HTR-8/SVneo (cell line): Measurements from ENCODE around the gene ULK1.

ENCODE experiments used
- DNase-seq: peaks from one replicate; pipeline ENCODE4 v3.0.0; 2011; ENCODE audit warnings: low spot score, mixed read lengths; ENCODE audit not compliant: insufficient read length
- FAIRE-seq: peaks from 2 replicates; lab custom pipeline; 2011; peaks lifted over from hg19 to GRCh38; lab: Jason Lieb, UNC

Gene ULK1

GRCh38 chr12:131917711-131918306 lies 23.4 kb downstream of the ULK1 start:
- no peak for FAIRE-seq

GRCh38 chr12:131918311-131919050 lies 24.1 kb downstream of the ULK1 start:
- DNase-seq (no peak), FAIRE-seq (peak; percentile 91)

More at GRCh38 chr12:131917711-131918306, 23.4 kb downstream of the ULK1 start:
- DNase-seq, result no peak

GRCh38 chr12:131919051-131919347 lies 24.6 kb downstream of the ULK1 start:
- FAIRE-seq (no peak), DNase-seq (no peak)

- FAIRE-seq (no peak), DNase-seq (no peak)
These were observed 25.1 kb downstream of the ULK1 start for GRCh38 chr12:131919366-131920156.

- DNase-seq (no peak), FAIRE-seq (no peak)
These were observed 25.7 kb downstream of the ULK1 start for GRCh38 chr12:131920157-131920508.

GRCh38 chr12:131920902-131921840 lies 26.7 kb downstream of the ULK1 start:
- DNase-seq (no peak), FAIRE-seq (no peak)

- DNase-seq, result no peak
- no peak for FAIRE-seq
These were observed 27.7 kb downstream of the ULK1 start for GRCh38 chr12:131921866-131922769.

- no peak for DNase-seq
- FAIRE-seq, result no peak
These were observed 28.4 kb downstream of the ULK1 start for GRCh38 chr12:131922772-131923171.

GRCh38 chr12:131923260-131923659 lies 28.8 kb downstream of the ULK1 start:
- DNase-seq (no peak), FAIRE-seq (no peak)

- FAIRE-seq, result no peak
- DNase-seq, result no peak
These were observed 33.0 kb downstream of the ULK1 start for GRCh38 chr12:131927110-131928079.

GRCh38 chr12:131928080-131928710 lies 33.8 kb downstream of the ULK1 start:
- FAIRE-seq, result no peak

GRCh38 chr12:131928711-131929580 lies 34.5 kb downstream of the ULK1 start, which contains the start of gene PUS1:
PUS1 (plus strand) TSS chr12:131929276; CDS start chr12:131929723, 447 bp downstream.
- peak; percentile 95 for DNase-seq
- FAIRE-seq, result no peak

More at GRCh38 chr12:131928080-131928710, 33.8 kb downstream of the ULK1 start:
- no peak for DNase-seq

- FAIRE-seq (no peak), DNase-seq (no peak)
These were observed 35.4 kb downstream of the ULK1 start for GRCh38 chr12:131929581-131930456.

GRCh38 chr12:131930510-131930909 lies 36.1 kb downstream of the ULK1 start:
- FAIRE-seq, result no peak
- DNase-seq, result no peak

GRCh38 chr12:131933387-131933786 lies 39.0 kb downstream of the ULK1 start:
- no peak for DNase-seq
- no peak for FAIRE-seq

- DNase-seq, result no peak
- no peak for FAIRE-seq
These were observed 40.1 kb downstream of the ULK1 start for GRCh38 chr12:131934535-131934934.
